ENCODE data around the gene BAIAP2L2. TPM values are rescaled to one million over a fixed set of nuclear protein-coding genes. Genes with fewer than 3 reads are reported as not detected.

BAIAP2L2 gene
- total and polyA plus RNA-seq, 4 donors, result 0.33 to 0.46 (median 0.44) TPM; not detected in 1

- Histone ChIP-seq H3K4me3 (ENCODE audit: low read depth in 1 of 3, low read length in 3 of 3) (no peak overlapping the region), H3K9ac (ENCODE audit: low read depth in 1 of 2, low read length in 2 of 2) (no peak overlapping the region), H3K4me1 (ENCODE audit: control insufficient read depth in 4 of 4, insufficient read depth in 4 of 4, low read length in 3 of 4) (no peaks in the 10 kb centered on the region), H3K27ac (ENCODE audit: low read depth in 1 of 2, low read length in 2 of 2) (no peak overlapping the region), H3K27me3 (ENCODE audit: control insufficient read depth in 4 of 4, insufficient read depth in 4 of 4, low read length in 3 of 4) (no peaks in the 10 kb centered on the region), H3K36me3 (ENCODE audit: control insufficient read depth in 4 of 4, insufficient read depth in 3 of 4, low read depth in 1 of 4, low read length in 3 of 4) (peaks cover 0 to 7% (median 0%) of the 10 kb centered on the region in 4 donors), H3K9me3 (ENCODE audit: control insufficient read depth in 4 of 4, low read length in 3 of 4) (no peaks in the 10 kb centered on the region)
- TF ChIP-seq FOXA1 (IDR thresholded peaks at IDR 0.05) (no peak), EGR1 (IDR thresholded peaks at IDR 0.05; ENCODE audit: low read depth in 2 of 2) (no peak), JUND (IDR thresholded peaks at IDR 0.05) (no peak), ATF3 (IDR thresholded peaks at IDR 0.05) (no peak), TAF1 (conservative IDR thresholded peaks at IDR 0.05) (no peak), REST (IDR thresholded peaks at IDR 0.05) (no peak), RXRA (IDR thresholded peaks at IDR 0.05) (no peak), FOXA2 (IDR thresholded peaks at IDR 0.05) (no peak), HNF4A (conservative IDR thresholded peaks at IDR 0.05) (no peak), GABPA (IDR thresholded peaks at IDR 0.05 in 1 of 2, conservative IDR thresholded peaks at IDR 0.05 in 1 of 2) (no peak), HNF4G (IDR thresholded peaks at IDR 0.05) (no peak)
- TF ChIP-seq, protein P1, sequence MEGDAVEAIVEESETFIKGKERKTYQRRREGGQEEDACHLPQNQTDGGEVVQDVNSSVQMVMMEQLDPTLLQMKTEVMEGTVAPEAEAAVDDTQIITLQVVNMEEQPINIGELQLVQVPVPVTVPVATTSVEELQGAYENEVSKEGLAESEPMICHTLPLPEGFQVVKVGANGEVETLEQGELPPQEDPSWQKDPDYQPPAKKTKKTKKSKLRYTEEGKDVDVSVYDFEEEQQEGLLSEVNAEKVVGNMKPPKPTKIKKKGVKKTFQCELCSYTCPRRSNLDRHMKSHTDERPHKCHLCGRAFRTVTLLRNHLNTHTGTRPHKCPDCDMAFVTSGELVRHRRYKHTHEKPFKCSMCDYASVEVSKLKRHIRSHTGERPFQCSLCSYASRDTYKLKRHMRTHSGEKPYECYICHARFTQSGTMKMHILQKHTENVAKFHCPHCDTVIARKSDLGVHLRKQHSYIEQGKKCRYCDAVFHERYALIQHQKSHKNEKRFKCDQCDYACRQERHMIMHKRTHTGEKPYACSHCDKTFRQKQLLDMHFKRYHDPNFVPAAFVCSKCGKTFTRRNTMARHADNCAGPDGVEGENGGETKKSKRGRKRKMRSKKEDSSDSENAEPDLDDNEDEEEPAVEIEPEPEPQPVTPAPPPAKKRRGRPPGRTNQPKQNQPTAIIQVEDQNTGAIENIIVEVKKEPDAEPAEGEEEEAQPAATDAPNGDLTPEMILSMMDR (IDR thresholded peaks at IDR 0.05; ENCODE audit: low read depth, low read length, missing input control), result no peak
- TF ChIP-seq, protein P2, sequence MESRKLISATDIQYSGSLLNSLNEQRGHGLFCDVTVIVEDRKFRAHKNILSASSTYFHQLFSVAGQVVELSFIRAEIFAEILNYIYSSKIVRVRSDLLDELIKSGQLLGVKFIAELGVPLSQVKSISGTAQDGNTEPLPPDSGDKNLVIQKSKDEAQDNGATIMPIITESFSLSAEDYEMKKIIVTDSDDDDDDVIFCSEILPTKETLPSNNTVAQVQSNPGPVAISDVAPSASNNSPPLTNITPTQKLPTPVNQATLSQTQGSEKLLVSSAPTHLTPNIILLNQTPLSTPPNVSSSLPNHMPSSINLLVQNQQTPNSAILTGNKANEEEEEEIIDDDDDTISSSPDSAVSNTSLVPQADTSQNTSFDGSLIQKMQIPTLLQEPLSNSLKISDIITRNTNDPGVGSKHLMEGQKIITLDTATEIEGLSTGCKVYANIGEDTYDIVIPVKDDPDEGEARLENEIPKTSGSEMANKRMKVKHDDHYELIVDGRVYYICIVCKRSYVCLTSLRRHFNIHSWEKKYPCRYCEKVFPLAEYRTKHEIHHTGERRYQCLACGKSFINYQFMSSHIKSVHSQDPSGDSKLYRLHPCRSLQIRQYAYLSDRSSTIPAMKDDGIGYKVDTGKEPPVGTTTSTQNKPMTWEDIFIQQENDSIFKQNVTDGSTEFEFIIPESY (IDR thresholded peaks at IDR 0.05), result no peak
- WGBS, result 95% methylated on average over 5 of the region's 5 CpGs
- no peak for DNase-seq (ENCODE audit: low spot score)
Observed at GRCh38 chr22:38138961-38139360, 28.5 kb upstream of the BAIAP2L2 start.

GRCh38 chr22:38137876-38138687 is 27.6 kb upstream of the BAIAP2L2 start:
- Histone ChIP-seq H3K9ac (ENCODE audit: low read depth in 1 of 2, low read length in 2 of 2) (no peak overlapping the region), H3K27me3 (ENCODE audit: control insufficient read depth in 4 of 4, insufficient read depth in 4 of 4, low read length in 3 of 4) (no peaks in the 10 kb centered on the region), H3K4me1 (ENCODE audit: control insufficient read depth in 4 of 4, insufficient read depth in 4 of 4, low read length in 3 of 4) (no peaks in the 10 kb centered on the region), H3K36me3 (ENCODE audit: control insufficient read depth in 4 of 4, insufficient read depth in 3 of 4, low read depth in 1 of 4, low read length in 3 of 4) (peaks cover 0 to 9% (median 0%) of the 10 kb centered on the region in 4 donors), H3K27ac (ENCODE audit: low read depth in 1 of 2, low read length in 2 of 2) (no peak overlapping the region), H3K9me3 (ENCODE audit: control insufficient read depth in 4 of 4, low read length in 3 of 4) (no peaks in the 10 kb centered on the region), H3K4me3 (ENCODE audit: low read depth in 1 of 3, low read length in 3 of 3) (no peak overlapping the region)
- no peak for DNase-seq (ENCODE audit: low spot score)
- WGBS, result 96% methylated on average over 9 of the region's 9 CpGs
- TF ChIP-seq TAF1 (conservative IDR thresholded peaks at IDR 0.05) (no peak), SP1 (IDR thresholded peaks at IDR 0.05) (no peak), FOXA2 (IDR thresholded peaks at IDR 0.05) (no peak), GABPA (IDR thresholded peaks at IDR 0.05 in 1 of 2, conservative IDR thresholded peaks at IDR 0.05 in 1 of 2) (no peak), HNF4A (conservative IDR thresholded peaks at IDR 0.05) (no peak), REST (IDR thresholded peaks at IDR 0.05) (no peak)
- TF ChIP-seq, protein P2 (IDR thresholded peaks at IDR 0.05), result no peak
- TF ChIP-seq, protein P3, sequence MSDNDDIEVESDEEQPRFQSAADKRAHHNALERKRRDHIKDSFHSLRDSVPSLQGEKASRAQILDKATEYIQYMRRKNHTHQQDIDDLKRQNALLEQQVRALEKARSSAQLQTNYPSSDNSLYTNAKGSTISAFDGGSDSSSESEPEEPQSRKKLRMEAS (IDR thresholded peaks at IDR 0.05), result no peak
